Neural progenitor cell (in vitro differentiated cells): ENCODE measurements around the gene REX1BD. TPM values are rescaled to one million over a fixed set of nuclear protein-coding genes. Genes with fewer than 3 reads are reported as not detected.

Experiments used
- DNase-seq: peaks from one replicate; pipeline ENCODE4 v3.0.0-alpha.2; 2016; ENCODE audit warnings: low spot score
- H2AFZ ChIP-seq: fragments of 200-600 bp; sonication (generic); replicated peaks from 2 replicates; pipeline ENCODE4 v1.6.1; 2016; ENCODE audit warnings: antibody characterized with exemption
- H3F3A ChIP-seq: fragments of 200-600 bp; sonication (generic); 2 replicates; pipeline ENCODE4 v1.6.1; 2016; ENCODE audit warnings: antibody characterized with exemption, low read depth
- H3K27ac ChIP-seq: fragments of 200-600 bp; sonication (generic); 2 replicates; pipeline ENCODE4 v1.5.1; 2016; ENCODE audit warnings: mild to moderate bottlenecking
- H3K27me3 ChIP-seq: fragments of 200-600 bp; sonication (generic); 2 replicates; pipeline ENCODE4 v1.6.1; 2016; ENCODE audit warnings: mild to moderate bottlenecking, moderate library complexity
- H3K36me3 ChIP-seq: fragments of 200-600 bp; sonication (generic); 2 replicates; pipeline ENCODE4 v1.5.1; 2016
- H3K4me1 ChIP-seq: fragments of 200-600 bp; sonication (generic); 2 replicates; pipeline ENCODE4 v1.6.1; 2016; ENCODE audit warnings: mixed run types
- H3K4me2 ChIP-seq: fragments of 200-600 bp; sonication (generic); 2 replicates; pipeline ENCODE4 v1.6.1; 2016
- H3K4me3 ChIP-seq: fragments of 200-600 bp; sonication (generic); 2 replicates; pipeline ENCODE4 v1.5.1; 2016
- H3K79me2 ChIP-seq: fragments of 200-600 bp; sonication (generic); 2 replicates; pipeline ENCODE4 v1.6.1; 2016; ENCODE audit warnings: low read depth
- H3K9ac ChIP-seq: fragments of 200-600 bp; sonication (generic); 2 replicates; pipeline ENCODE4 v1.6.1; 2016
- H3K9me3 ChIP-seq: fragments of 200-600 bp; sonication (generic); 2 replicates; pipeline ENCODE4 v1.5.1; 2016; ENCODE audit warnings: low read depth
- H4K20me1 ChIP-seq: fragments of 200-600 bp; sonication (generic); 2 replicates; pipeline ENCODE4 v1.6.1; 2016; ENCODE audit warnings: low read depth
- H3K27ac Mint-ChIP-seq: 3 replicates; pipeline ENCODE4 v1.8.0; 2021; ENCODE audit warnings: mixed read lengths
- H3K27me3 Mint-ChIP-seq: 2 replicates; pipeline ENCODE4 v1.8.0; 2022; ENCODE audit warnings: low read depth, mild to moderate bottlenecking, inconsistent platforms, moderate library complexity, mixed read lengths; ENCODE audit not compliant: insufficient read depth
- H3K36me3 Mint-ChIP-seq: 3 replicates; pipeline ENCODE4 v1.8.0; 2021; ENCODE audit warnings: mixed read lengths
- H3K4me1 Mint-ChIP-seq: 3 replicates; pipeline ENCODE4 v1.8.0; 2021; ENCODE audit warnings: mixed read lengths
- H3K4me3 Mint-ChIP-seq: 3 replicates; pipeline ENCODE4 v1.8.0; 2021; ENCODE audit warnings: mild to moderate bottlenecking, moderate library complexity, mixed read lengths
- H3K9me3 Mint-ChIP-seq: 3 replicates; pipeline ENCODE4 v1.8.0; 2020; ENCODE audit warnings: mixed read lengths
- CTCF ChIP-seq: fragments of 200-600 bp; sonication (generic); IDR thresholded peaks from 2 replicates; pipeline ENCODE4 v1.5.1; 2017; ENCODE audit warnings: antibody characterized with exemption, mild to moderate bottlenecking
- EZH2 ChIP-seq: fragments of 200-600 bp; sonication (generic); IDR thresholded peaks from 2 replicates; pipeline ENCODE4 v1.6.1; 2017; ENCODE audit warnings: antibody characterized with exemption, mild to moderate bottlenecking, moderate library complexity
- EZH2phosphoT487 ChIP-seq: fragments of 200-600 bp; sonication (generic); IDR thresholded peaks from 2 replicates; pipeline ENCODE4 v1.6.1; 2017; ENCODE audit warnings: antibody characterized with exemption
- total RNA-seq: library from RNA; depleted of rRNA; stranded (reverse); fragments of >200 nt; gene quantifications from 2 replicates; pipeline ENCODE4 v1.2.3, GENCODE V29; 2015; ENCODE audit warnings: low replicate concordance

REX1BD gene
- total RNA-seq, 1 donor from 2014 or later, result 41.7 TPM

- Histone ChIP-seq H4K20me1 (peaks cover 22% of the 10 kb centered on the region), H3K27me3 (no peaks in the 10 kb centered on the region), H3K9ac (no peak overlapping the region), H3K4me2 (no peak overlapping the region), H3F3A (peaks cover 26% of the 10 kb centered on the region), H3K79me2 (peaks cover 19% of the 10 kb centered on the region), H3K27ac (no peak overlapping the region), H3K9me3 (no peaks in the 10 kb centered on the region), H3K4me3 (no peak overlapping the region), H2AFZ (no peak overlapping the region), H3K36me3 (no peaks in the 10 kb centered on the region), H3K4me1 (peaks cover 8% of the 10 kb centered on the region)
- no peak for TF ChIP-seq EZH2phosphoT487
- no peak for TF ChIP-seq EZH2
- no peak for TF ChIP-seq CTCF
- Mint-ChIP-seq H3K4me1 (peaks cover 8% of the 10 kb centered on the region), H3K36me3 (peaks cover 12% of the 10 kb centered on the region), H3K27ac (no peak overlapping the region), H3K9me3 (no peaks in the 10 kb centered on the region), H3K4me3 (no peak overlapping the region), H3K27me3 (peaks cover 4% of the 10 kb centered on the region)
- DNase-seq, result no peak
These were observed 11.2 kb upstream of the REX1BD start for GRCh38 chr19:18577365-18577914.

GRCh38 chr19:18580311-18580710 is 8.3 kb upstream of the REX1BD start:
- Mint-ChIP-seq H3K27me3 (peaks cover 5% of the 10 kb centered on the region), H3K9me3 (no peaks in the 10 kb centered on the region), H3K36me3 (peaks cover 4% of the 10 kb centered on the region), H3K4me3 (no peak overlapping the region), H3K4me1 (no peaks in the 10 kb centered on the region), H3K27ac (no peak overlapping the region)
- Histone ChIP-seq H3F3A (peaks cover 21% of the 10 kb centered on the region), H3K36me3 (no peaks in the 10 kb centered on the region), H4K20me1 (peaks cover 3% of the 10 kb centered on the region), H3K4me3 (no peak overlapping the region), H3K4me2 (no peak overlapping the region), H3K4me1 (no peaks in the 10 kb centered on the region), H3K9me3 (no peaks in the 10 kb centered on the region), H3K27ac (no peak overlapping the region), H3K27me3 (no peaks in the 10 kb centered on the region), H3K9ac (no peak overlapping the region), H3K79me2 (no peaks in the 10 kb centered on the region), H2AFZ (no peak overlapping the region)
- DNase-seq, result no peak
- TF ChIP-seq EZH2phosphoT487 (no peak), EZH2 (no peak), CTCF (no peak)

- no peak overlapping the region for H3K4me3 Mint-ChIP-seq
- H3K27me3 ChIP-seq, result no peaks in the 10 kb centered on the region
- H3K79me2 ChIP-seq, result no peaks in the 10 kb centered on the region
- H3K27ac Mint-ChIP-seq, result no peak overlapping the region
- H3F3A ChIP-seq, result peaks cover 36% of the 10 kb centered on the region
- TF ChIP-seq CTCF (no peak), EZH2 (no peak), EZH2phosphoT487 (no peak)
- peaks cover 3% of the 10 kb centered on the region for H3K9me3 Mint-ChIP-seq
- H3K36me3 Mint-ChIP-seq, result peaks cover 2% of the 10 kb centered on the region
- H3K4me1 ChIP-seq, result no peaks in the 10 kb centered on the region
- H2AFZ ChIP-seq, result no peak overlapping the region
- no peak overlapping the region for H3K27ac ChIP-seq
- no peak overlapping the region for H3K4me2 ChIP-seq
- H3K4me3 ChIP-seq, result no peak overlapping the region
- H3K9ac ChIP-seq, result no peak overlapping the region
- no peak for DNase-seq
- peaks cover 20% of the 10 kb centered on the region for H3K4me1 Mint-ChIP-seq
- H3K27me3 Mint-ChIP-seq, result peaks cover 23% of the 10 kb centered on the region
- H3K9me3 ChIP-seq, result no peaks in the 10 kb centered on the region
- H4K20me1 ChIP-seq, result peaks cover 5% of the 10 kb centered on the region
- H3K36me3 ChIP-seq, result no peaks in the 10 kb centered on the region
These were observed 2.3 kb upstream of the REX1BD start for GRCh38 chr19:18586306-18586705.
